GM21381 (cell line): Measurements from ENCODE around the gene PRKCE.

Experiments
- ATAC-seq: cut with Tn5 transposase; IDR thresholded peaks from one replicate; pipeline ENCODE4 v1.9.1; 2021; ENCODE audit warnings: mild to moderate bottlenecking, moderate library complexity; ENCODE audit not compliant: unreplicated experiment

PRKCE gene

DNA sequence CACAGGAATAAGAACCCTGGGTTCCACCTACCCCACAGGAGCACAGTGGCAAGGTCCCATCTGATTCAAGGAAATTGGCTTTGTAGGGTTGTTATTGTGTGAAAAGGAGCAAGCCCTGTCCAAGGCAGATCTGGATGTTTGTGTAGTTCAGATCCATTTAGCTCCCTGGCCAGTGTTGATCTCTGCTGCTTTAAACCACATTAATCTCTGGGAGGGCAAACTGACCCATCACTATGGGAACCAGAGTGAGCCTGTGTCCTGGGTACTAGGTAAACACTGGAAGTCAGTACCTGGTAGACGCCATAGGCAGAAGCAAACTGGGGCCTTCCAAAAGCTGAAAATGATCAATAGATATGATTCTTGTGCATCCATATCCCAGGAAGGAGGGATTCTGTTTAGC, 374.2 kb downstream of the PRKCE start:
- no peak for ATAC-seq

DNA sequence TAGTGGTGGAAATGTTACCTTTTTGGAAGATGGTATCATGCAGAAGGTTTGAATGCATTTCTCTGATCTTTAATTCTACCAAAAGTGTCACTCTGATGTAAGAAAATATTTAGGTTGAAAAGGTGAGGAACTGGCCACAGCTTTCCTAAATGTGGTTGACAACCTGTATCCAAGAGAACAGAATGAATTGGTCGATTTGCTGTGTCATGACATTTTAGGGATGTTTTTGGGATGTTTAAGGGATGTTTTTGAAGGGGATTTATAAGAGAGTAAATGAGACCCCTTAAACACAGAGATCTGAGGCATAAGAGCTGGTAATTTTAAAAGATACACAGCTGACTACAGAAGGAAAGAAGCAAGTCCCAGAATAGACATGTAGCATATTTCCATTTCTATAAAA, 375.0 kb downstream of the PRKCE start:
- ATAC-seq: no peak

DNA sequence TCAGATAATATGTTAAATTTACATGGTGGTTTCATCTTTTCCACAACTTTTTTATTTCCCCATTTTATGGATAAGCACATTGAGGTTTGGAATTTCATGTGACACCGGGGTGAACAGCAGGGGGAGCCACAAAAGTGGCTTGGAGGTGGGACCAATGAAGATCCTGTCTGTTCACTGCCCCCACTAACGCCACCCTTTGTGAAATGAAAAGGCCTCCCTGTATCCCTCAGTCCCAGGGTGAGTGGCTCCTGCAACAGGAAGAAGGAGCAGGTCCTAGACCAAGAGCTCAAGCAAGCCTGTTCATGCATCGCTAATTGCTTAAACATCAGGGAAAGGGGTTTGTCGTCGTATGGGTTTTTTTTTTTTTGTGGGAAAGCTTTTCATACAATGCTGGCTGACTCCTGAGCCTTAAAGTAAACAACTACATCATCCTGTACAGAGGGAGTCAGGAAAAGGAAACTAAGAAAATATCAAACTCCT, 377.9 kb downstream of the PRKCE start:
- no peak for ATAC-seq

DNA sequence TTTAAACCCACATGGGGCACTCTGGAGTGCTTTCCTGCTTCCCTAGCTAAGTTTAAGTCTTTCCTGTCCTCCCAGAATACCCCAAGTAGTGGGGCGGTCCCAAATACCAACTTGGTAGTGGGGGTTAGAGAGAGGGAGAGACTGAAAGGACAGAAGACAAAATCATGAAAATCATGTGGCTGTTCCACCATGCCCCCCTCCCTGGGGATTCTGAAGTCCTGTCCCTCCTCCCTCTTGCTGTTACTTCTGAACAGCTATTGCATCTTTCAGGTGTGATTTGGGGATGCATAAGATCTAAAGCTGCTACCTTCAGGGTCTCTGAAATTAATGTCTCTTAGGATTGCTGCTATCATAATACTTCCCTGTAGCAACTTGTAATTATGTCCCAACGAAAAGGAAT, 378.9 kb downstream of the PRKCE start:
- no peak for ATAC-seq

DNA sequence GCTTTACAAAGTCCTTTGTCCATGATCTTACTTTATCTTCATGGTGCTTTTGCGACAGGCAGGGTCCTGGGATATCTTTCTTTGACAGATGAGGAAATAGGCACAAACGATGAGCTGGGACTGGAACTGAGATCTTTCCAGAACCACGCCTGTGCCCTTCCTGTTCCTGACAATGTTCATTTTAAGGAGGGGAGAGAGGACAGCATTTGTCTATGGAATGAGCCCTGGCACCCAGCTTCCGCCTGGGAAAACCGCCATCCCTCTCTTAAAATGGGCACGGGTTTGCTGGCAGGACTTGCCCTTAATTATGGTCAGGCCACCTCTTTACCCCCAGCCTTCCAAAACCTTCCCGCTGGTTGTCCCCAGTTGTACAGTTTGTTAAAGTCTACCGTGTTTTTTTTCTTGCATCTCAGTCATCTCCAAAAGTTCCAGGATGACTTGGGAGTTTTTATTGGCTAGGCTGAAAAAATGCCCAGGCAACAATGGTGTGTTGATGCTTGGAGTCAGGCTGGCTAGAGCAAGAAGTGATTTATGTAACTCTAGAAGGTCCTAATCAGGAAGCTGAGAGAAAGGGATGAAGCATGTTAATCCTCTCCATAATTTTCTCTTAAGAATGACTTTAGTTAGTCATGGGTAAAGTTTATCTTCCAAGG, 380.8 kb downstream of the PRKCE start:
- no peak for ATAC-seq

DNA sequence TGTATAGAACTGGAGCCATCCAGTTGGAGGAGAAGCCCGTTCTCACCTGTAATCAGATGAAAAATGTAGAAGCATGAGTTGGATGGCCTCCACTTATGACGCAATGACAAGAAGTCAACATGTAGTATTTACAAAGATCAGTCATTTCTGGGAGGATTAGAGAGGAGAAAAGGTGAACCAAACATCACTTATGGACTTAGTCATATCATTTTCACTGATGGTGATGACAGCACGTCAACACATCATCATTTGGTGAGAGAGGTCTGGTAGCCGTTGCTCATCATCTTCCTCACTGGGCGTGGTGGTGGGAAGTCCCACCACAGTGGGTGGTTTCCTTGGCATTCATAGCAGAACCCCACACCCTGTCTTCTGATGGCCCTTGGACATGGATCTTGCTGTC, 381.5 kb downstream of the PRKCE start:
- peak; percentile 54 for ATAC-seq

DNA sequence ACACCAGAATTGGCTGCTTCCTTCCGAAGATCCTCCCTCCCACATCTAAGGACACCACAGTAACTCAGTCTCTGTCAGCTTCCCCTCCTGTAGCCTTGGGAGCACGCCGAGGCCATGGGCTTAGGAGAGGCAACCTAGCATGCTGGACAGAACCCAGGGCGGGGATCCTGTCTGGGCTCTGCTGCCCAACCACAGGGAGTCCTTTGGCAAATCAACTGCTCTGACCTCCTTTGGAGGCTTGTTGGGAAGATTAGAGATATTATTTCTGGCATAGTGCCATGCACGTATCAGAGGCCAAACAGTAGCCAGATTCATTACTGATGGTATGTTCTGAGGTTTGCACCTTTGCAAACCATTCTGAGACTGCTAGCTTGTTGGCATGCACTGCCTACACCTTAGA, 383.1 kb downstream of the PRKCE start:
- no peak for ATAC-seq

DNA sequence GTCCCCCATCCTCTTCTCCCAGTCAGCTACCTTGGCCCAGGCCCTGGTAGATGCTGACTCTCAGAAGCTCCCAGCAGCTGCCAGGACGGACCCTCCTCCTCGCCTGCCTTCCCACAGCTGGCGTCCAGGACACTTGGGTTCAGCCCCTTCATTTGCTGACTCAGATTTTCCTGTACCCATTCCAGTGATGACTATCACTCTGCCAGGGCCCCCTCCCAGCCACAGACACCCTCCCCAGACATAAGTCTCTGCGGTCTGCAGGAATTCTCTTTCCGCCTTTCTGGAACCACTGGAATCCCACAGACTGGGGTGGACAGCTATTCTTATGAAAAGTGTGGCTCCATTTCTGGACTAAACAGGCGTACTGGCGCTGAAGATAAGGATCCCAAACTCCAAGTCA, 385.5 kb downstream of the PRKCE start:
- ATAC-seq: no peak

DNA sequence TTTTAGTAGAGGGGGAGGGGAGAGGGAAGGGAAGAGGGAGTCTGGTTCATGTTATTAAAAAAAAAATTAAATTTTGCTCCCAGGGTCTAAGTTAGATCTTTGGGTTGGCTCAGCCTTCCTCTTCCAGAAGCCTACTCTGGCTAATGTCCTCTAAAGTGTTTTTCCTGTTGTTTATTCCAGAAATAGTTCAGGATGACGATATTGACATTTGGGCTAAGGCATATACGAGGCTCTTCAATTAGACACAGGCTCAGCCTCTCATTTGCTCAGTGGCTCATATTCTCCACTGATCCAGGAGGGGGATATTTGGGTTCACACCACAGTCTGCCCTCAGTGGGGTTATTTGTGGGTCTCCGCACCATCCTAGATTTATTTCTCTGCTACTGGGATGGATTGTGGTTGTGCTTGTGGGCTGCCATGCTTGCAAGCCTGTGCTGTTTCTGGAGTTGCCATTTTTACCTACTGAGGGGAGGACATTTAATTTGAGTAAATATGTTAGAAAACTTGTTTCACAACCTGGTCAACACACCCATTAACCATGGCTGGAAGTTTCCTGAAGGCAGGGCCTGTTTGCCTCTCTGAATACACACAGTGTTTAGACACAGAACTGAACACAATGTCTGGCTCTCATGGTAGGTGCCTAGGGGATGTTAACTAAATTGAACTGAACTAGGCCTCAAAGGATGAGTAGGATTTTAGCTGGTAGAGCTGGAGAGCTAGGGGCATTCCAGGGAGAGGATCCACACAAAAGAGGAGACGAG, 388.2 kb downstream of the PRKCE start:
- no peak for ATAC-seq

DNA sequence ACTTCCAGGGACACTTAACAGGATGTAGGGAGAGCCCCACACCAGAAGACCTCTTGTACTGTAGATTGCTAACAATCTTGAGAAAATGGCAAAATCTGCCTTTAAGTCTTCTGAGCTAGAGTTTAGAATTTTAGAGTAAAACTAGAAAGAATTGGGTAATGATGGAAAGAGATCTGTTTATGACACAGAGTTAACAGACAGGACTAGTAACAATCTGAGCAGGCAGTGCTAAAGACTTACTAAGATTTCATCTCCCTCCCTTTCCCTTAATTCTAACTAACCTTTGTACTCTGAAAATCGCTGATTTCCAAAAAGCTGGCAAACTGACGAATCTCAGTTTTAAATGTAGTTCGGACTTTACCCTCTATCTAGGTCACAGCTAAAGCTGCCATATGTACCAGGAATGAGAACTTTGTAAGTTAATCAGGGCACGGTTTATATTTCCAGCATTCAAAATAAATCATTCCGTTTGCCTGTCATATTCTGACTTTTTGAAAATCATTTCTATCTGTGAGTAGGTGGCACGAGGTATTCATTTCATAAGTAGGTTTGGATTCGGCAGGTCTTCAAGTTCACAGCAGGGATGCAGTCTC, 389.2 kb downstream of the PRKCE start:
- no peak for ATAC-seq

DNA sequence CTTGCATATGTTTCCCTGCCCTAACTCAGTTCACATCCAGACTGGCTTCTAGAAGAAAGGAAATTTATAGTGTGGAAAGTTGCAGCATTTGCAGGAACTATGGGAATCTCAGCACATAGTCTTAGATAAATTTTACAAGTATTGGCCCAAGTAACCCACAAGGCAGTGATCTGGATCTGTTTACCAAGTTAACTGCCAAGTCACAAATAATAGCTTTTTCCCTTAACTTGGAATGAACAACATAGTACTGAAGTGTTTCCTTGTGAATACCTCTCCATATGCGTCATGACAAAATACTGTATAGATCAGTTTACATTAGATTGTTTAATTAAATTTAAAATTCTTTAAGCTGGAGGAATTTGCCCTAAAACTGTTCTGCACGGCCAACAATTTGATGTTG, 390.0 kb downstream of the PRKCE start:
- ATAC-seq: no peak

DNA sequence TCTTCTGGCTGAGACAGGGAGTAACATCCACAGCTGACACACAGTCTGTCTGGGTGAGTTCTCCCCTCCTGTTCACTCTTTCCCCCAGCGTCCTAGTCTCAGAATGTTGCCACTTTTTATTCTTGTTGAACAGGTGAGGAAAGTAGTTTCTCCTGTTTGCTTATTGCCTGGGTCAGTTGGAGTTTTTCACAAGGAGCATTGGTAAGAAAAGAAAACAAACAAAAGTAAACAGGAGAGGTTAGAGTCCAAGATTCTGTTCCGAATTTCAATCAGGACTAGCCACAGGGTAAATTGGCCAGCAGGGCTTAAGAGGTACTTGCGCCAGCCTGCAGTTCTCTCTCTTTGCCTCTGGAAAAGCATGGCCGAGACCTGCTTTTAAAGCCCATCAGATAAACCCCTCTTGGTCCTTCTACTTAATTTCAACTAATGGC, 390.7 kb downstream of the PRKCE start:
- no peak for ATAC-seq

DNA sequence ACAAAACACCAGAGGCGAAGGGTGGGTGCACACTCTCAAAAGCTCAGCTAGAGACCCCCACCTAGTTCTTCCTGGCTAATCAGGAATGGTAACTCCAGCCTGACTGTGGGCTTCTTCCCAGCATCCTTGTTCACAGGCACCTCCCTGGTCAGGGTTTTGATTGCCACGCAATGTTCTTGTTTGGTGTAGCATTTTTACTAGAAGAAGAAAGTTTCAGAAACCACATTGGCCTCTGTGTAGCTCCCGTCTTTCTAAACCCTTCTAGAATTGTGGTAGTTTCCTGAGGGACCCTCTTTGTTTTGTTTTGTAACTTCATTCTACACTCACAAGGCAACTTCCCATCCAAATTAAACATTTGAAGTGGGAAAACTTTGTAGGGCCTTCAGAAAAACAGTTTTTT, 391.2 kb downstream of the PRKCE start:
- ATAC-seq: no peak

DNA sequence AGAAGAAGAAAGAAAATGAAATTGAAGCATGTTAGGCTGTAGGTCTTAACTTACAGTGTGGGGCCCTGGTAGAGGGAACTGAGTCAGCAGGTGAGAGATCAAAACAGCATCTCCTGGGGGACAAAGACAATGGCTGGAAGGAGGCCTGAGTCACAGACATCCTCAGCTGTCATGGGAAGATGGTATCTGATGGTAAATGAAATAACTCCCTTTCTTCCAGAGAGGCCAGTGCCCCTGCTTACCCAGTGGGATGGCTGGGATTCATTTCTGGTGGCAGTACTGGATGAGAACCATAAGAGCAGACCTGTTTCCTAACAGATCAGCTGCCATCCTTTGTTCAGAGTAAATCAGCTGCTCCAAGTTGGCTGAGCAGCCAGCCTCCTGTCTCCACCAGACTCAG, 394.4 kb downstream of the PRKCE start:
- no peak for ATAC-seq

DNA sequence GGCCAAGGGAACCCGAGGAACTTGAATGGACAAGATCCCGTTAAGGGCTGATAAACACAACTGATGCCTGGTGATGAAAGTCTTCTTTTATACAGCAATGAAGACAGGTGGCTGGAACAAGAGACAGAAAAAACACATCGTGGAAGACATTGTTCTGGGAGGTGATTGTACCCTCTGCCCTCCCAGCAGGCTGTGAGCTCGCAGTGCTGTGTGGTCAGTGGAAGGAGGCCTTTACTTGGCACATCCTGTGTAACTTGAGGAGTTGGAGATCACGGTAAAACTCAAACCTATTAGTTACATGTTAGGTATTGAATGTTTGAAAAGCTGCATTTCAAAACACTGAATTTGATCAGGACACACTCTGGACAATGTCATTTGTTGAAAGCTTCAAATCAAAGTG, 395.8 kb downstream of the PRKCE start:
- no peak for ATAC-seq

DNA sequence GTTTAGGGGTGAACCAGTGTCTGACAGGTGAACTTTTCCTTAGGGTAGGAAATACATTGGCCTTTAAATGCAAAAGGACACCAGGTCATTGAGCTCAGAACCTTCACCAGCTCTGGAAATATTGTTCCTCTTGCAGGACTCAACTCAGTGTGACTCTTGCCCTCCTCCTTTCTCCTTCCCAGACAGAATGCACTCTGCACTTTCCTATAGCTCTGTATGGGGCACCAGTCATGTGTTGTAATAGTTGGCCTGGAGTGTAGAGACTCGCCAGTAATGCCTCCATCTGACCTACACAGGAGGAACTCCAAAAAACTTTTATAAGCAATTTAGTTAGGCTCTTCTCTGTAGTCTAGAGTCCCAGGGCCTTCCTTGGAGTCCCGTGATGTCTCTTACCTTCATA, 397.2 kb downstream of the PRKCE start:
- no peak for ATAC-seq

DNA sequence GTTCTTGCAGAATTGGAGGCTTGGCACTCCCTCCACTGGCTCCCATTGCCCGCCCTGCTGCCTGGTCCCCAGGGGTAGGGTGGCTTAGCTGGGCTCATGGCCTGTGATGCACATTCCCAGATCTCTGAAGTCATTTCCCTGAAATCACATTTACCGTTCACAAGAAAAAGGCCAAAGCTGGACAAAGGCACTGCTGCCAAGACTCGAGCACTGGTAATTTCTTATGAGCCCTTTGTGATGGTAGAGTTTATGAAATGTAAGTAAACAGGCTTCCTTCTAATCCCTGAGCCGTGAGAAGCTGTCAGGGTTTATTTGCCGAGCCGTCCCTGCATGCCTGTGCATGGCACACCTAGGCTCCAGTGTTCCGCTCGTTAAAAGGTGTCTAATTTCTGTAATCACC, 398.6 kb downstream of the PRKCE start:
- no peak for ATAC-seq

DNA sequence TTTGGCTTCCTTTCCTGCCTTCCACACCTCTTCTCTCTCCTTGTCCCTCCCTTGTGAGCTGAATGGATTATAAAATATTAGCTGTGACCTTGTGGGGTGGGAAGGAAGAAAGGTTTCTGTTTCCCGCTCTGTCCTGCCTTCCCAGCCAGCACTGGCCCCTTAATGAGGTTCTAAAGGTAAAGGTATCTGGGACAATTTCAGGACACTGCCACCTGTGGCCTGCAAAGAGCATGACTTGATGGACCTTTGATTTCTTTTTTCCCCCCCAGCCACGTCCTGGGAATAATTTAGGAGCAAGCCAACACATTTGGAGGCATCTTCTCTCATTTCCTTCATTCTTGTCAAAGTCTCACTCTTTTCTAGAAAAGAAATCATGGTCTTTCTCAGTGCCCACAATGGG, 399.0 kb downstream of the PRKCE start:
- no peak for ATAC-seq

DNA sequence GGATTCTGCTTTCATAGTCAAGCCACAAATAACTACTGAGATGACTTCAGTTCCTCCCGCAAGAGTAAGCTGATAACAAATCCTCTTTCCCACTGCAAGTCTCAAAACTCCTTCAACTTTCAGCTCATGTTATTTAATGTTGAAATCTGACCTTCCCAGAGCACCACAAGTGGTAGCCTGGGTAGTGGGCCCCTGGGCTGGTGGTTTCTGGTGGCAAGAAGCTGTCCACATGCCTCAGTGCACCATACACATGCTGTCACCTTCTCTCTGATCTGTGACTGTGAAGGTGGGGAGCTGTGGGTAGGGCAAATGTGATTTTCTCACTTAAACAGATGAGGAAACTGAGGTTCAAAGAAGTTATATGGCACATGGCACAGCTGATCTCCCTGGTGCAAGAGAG, 399.6 kb downstream of the PRKCE start:
- no peak for ATAC-seq

DNA sequence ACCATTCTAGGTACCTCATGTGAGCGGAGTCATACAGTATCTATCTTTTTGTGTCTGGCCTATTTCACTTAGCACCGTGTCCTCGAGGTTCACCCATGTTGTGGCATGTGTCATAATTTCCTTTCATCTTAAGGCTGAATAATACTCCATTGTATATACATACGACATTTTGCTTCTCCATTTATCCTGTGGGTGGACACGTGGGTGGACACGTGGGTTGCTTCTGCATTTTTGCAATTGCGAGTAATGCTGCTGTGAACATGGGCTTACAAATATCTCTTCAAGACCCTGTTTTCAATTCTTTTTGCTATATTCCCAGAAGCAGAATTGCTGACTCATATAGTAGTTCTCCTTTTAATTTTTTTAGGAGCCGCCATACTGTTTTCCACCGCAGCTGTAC, 402.1 kb downstream of the PRKCE start:
- no peak for ATAC-seq

DNA sequence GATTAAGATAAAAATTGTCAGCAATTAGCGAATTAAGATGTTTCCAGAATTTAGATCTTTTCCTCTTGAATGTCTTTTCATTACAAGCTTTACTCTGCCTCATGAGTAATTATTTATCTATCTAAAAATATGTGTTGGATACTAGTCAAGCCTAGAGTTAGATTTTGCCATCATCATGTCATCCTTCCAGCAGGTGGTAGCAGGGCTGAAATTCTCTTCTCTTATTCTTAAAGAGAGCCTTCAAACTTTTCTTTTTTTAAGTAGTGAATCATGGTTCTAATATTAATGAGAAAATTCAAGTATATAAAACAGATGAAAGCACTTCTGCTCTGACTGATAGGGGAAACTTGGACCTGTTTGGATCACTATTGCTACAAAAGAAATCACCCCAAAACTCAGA, 405.1 kb downstream of the PRKCE start:
- no peak for ATAC-seq

DNA sequence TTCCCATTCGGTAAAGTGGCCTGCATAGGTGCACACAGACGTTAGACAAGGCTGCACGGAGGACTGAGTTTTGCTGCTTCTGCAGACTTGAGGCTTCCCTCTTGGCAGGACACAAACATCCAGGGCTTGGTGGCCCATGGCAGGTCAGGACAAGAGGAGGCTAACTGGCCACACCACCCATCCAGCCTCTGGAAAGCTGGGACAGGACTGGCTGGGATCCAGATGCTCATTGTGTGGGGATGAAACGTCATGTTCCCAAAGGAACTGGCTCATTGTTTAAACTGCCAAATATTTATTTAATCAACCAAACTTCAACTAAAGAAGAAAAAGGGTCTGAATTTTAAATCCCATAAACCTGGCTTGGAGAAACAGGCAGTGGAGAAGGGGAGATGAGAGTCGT, 406.7 kb downstream of the PRKCE start:
- no peak for ATAC-seq
